Breast epithelium (tissue), 3 donors: ENCODE results near the gene IL1R1.

Experiments used
- POLR2A ChIP-seq: fragments of 450-650 bp; IDR thresholded peaks from one replicate; pipeline ENCODE4 v1.6.1; 2016; ENCODE audit warnings: antibody characterized with exemption, mild to moderate bottlenecking, moderate library complexity
- TF ChIP-seq, protein P1 (sequence below), 3 donors: fragments of 450-650 bp; IDR thresholded peaks; one replicate each; pipeline ENCODE4 v1.5.1; 2016 to 2017; ENCODE audit warnings: antibody characterized with exemption in 3 of 3, mild to moderate bottlenecking in 3 of 3, moderate library complexity in 3 of 3

DNA sequence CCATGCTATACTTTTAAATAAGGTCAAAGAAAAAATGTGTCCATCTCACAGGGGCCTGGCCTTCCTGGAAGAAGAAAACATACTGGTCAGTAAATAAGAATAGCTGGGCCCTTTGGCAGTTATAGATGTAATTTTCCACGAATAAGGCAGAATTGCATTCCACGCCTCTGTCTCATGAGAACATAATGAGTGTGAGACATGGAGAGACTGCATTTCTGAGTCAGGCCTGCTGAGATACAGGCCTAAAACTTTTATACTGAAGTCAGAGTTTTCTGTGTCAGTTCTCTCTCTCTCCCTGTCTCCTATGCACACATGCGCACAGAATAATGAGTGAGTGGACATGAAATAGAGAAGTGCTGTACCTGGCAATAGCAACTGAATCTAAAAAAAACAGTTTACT, 20.4 kb upstream of the IL1R1 start:
- TF ChIP-seq, protein P1, sequence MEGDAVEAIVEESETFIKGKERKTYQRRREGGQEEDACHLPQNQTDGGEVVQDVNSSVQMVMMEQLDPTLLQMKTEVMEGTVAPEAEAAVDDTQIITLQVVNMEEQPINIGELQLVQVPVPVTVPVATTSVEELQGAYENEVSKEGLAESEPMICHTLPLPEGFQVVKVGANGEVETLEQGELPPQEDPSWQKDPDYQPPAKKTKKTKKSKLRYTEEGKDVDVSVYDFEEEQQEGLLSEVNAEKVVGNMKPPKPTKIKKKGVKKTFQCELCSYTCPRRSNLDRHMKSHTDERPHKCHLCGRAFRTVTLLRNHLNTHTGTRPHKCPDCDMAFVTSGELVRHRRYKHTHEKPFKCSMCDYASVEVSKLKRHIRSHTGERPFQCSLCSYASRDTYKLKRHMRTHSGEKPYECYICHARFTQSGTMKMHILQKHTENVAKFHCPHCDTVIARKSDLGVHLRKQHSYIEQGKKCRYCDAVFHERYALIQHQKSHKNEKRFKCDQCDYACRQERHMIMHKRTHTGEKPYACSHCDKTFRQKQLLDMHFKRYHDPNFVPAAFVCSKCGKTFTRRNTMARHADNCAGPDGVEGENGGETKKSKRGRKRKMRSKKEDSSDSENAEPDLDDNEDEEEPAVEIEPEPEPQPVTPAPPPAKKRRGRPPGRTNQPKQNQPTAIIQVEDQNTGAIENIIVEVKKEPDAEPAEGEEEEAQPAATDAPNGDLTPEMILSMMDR (IDR thresholded peaks at IDR 0.05) = no peak
- TF ChIP-seq POLR2A = no peak
